HepG2 (cell line): ENCODE measurements around the gene PYY. TPM values are rescaled to one million over a fixed set of nuclear protein-coding genes. Genes with fewer than 3 reads are reported as not detected.

ENCODE experiments used
- ARNT ChIP-seq: fragments of 450-650 bp; IDR thresholded peaks from 2 replicates; pipeline ENCODE4 v1.6.1; 2017
- CREBL2 ChIP-seq: sonication (generic); formaldehyde crosslinking; IDR thresholded peaks from 2 replicates; pipeline ENCODE4 v1.8.1; 2023; ENCODE audit warnings: missing genetic modification reagents, mild to moderate bottlenecking, borderline replicate concordance
- ELF1 ChIP-seq: sonication (generic); formaldehyde crosslinking; IDR thresholded peaks from 2 replicates; pipeline ENCODE4 v1.4.0; 2020; ENCODE audit warnings: missing genetic modification reagents
- NCOA2 ChIP-seq: sonication (generic); formaldehyde crosslinking; IDR thresholded peaks from 2 replicates; pipeline ENCODE4 v1.8.0; 2022; ENCODE audit warnings: inconsistent platforms
- RXRB ChIP-seq: IDR thresholded peaks from 2 replicates; pipeline ENCODE4 v1.6.1; 2016; ENCODE audit warnings: borderline replicate concordance, missing genetic modification reagents, missing compliant biosample characterization
- SNAPC5 ChIP-seq: sonication (generic); formaldehyde crosslinking; IDR thresholded peaks from 2 replicates; pipeline ENCODE4 v1.8.1; 2023; ENCODE audit warnings: mild to moderate bottlenecking, missing genetic modification reagents, borderline replicate concordance
- SRSF4 ChIP-seq: fragments of 200-400 bp; formaldehyde crosslinking; IDR thresholded peaks from one replicate; pipeline ENCODE4 v1.6.1; 2018; ENCODE audit warnings: mild to moderate bottlenecking, low read depth, low read length, moderate library complexity; ENCODE audit not compliant: poor library complexity, severe bottlenecking
- ZFP41 ChIP-seq: sonication (generic); formaldehyde crosslinking; IDR thresholded peaks from 2 replicates; pipeline ENCODE4 v1.4.0; 2020; ENCODE audit warnings: mild to moderate bottlenecking, missing genetic modification reagents, borderline replicate concordance
- ZMYM2 ChIP-seq: sonication (generic); formaldehyde crosslinking; IDR thresholded peaks from 2 replicates; pipeline ENCODE4 v1.8.0; 2022; ENCODE audit warnings: mild to moderate bottlenecking, missing genetic modification reagents
- ZNF142 ChIP-seq: sonication (generic); formaldehyde crosslinking; IDR thresholded peaks from 2 replicates; pipeline ENCODE4 v1.4.0; 2020; ENCODE audit warnings: missing genetic modification reagents
- ZNF17 ChIP-seq: sonication (generic); formaldehyde crosslinking; IDR thresholded peaks from 2 replicates; pipeline ENCODE4 v1.5.0; 2020; ENCODE audit warnings: mild to moderate bottlenecking, missing genetic modification reagents
- ZNF333 ChIP-seq: sonication (generic); formaldehyde crosslinking; IDR thresholded peaks from 2 replicates; pipeline ENCODE4 v1.4.0; 2020; ENCODE audit warnings: mild to moderate bottlenecking, missing genetic modification reagents, borderline replicate concordance
- ZNF776 ChIP-seq: sonication (generic); formaldehyde crosslinking; IDR thresholded peaks from 2 replicates; pipeline ENCODE4 v1.4.0; 2020; ENCODE audit warnings: mild to moderate bottlenecking, missing genetic modification reagents
- ZNF782 ChIP-seq: sonication (generic); formaldehyde crosslinking; IDR thresholded peaks from 2 replicates; pipeline ENCODE4 v1.4.0; 2020; ENCODE audit warnings: missing genetic modification reagents, mild to moderate bottlenecking, borderline replicate concordance
- polyA plus RNA-seq, 8 experiments: library from polyadenylated mRNA; depleted of rRNA in 3 of 8; stranded (reverse) in 7 of 8; unstranded in 1 of 8; fragments of >200 nt; fragmentation: Illumina TruSeq in 4 of 8; extraction: Trizol in 4 of 8; gene quantifications; 2 replicates each; pipeline versions ENCODE4 v1.2.1 to v1.2.3, GENCODE V29; 2011 to 2016; ENCODE audit warnings: low read depth in 4 of 8, missing spikeins in 1 of 8, mixed read lengths in 1 of 8; ENCODE audit not compliant: insufficient read depth in 1 of 8
- total RNA-seq, 5 experiments: library from RNA; depleted of rRNA; stranded (reverse); fragments of >200 nt; fragmentation: Illumina TruSeq; extraction: Trizol; gene quantifications; 2 replicates each; pipeline ENCODE4 v1.2.3, GENCODE V29; 2016; ENCODE audit warnings: low read depth in 1 of 5
- TF ChIP-seq, protein P1 (sequence below): sonication (generic); formaldehyde crosslinking; IDR thresholded peaks from 2 replicates; pipeline ENCODE4 v1.8.1; 2022; ENCODE audit warnings: low read depth, mild to moderate bottlenecking, missing genetic modification reagents

PYY gene
- total and polyA plus RNA-seq, 2 of the 13 experiments (the other 11 are each of a cell fraction or from before 2014, with no cell fraction given), result 0.25 TPM; not detected in 1

GRCh38 chr17:43976963-43977837, 23.5 kb upstream of the PYY start (continued):
- TF ChIP-seq ZNF142 (no peak), ZNF333 (CRISPR knock-in tag) (no peak), ELF1 (no peak), NCOA2 (CRISPR knock-in tag) (no peak), ZNF776 (no peak), ZFP41 (CRISPR knock-in tag) (no peak), SNAPC5 (CRISPR knock-in tag) (no peak), ZMYM2 (CRISPR knock-in tag) (no peak), ZNF17 (CRISPR knock-in tag) (no peak), ARNT (no peak), ZNF782 (CRISPR knock-in tag) (no peak), CREBL2 (CRISPR knock-in tag) (no peak), SRSF4 (no peak), RXRB (CRISPR knock-in tag) (no peak)
- TF ChIP-seq, protein P1, sequence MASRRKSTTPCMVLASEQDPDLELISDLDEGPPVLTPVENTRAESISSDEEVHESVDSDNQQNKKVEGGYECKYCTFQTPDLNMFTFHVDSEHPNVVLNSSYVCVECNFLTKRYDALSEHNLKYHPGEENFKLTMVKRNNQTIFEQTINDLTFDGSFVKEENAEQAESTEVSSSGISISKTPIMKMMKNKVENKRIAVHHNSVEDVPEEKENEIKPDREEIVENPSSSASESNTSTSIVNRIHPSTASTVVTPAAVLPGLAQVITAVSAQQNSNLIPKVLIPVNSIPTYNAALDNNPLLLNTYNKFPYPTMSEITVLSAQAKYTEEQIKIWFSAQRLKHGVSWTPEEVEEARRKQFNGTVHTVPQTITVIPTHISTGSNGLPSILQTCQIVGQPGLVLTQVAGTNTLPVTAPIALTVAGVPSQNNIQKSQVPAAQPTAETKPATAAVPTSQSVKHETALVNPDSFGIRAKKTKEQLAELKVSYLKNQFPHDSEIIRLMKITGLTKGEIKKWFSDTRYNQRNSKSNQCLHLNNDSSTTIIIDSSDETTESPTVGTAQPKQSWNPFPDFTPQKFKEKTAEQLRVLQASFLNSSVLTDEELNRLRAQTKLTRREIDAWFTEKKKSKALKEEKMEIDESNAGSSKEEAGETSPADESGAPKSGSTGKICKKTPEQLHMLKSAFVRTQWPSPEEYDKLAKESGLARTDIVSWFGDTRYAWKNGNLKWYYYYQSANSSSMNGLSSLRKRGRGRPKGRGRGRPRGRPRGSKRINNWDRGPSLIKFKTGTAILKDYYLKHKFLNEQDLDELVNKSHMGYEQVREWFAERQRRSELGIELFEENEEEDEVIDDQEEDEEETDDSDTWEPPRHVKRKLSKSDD, result no peak
